HG02852 (cell line): ENCODE data around the gene SERPINB4.
"Not testable (repeated sequence)": the region's sequence is repeated elsewhere in the genome, so short reads cannot be mapped to it uniquely, and the experiment has no call there.

Experiments
- ATAC-seq: cut with Tn5 transposase; IDR thresholded peaks from one replicate; pipeline ENCODE4 v1.9.1; 2021; ENCODE audit warnings: mild to moderate bottlenecking, moderate library complexity; ENCODE audit not compliant: unreplicated experiment

Gene SERPINB4

GRCh38 chr18:63644142-63644541 lies at the start of gene SERPINB4:
Gene SERPINB4 (minus strand): TSS chr18:63644256. CDS start chr18:63643577, 679 bp downstream.
- ATAC-seq, result not testable (repeated sequence)

GRCh38 chr18:63689064-63689463 lies 45.0 kb upstream of the SERPINB4 start:
- ATAC-seq, result no peak

- ATAC-seq, result no peak
These were observed 42.8 kb upstream of the SERPINB4 start for GRCh38 chr18:63686871-63687270.

GRCh38 chr18:63684718-63685117 lies 40.7 kb upstream of the SERPINB4 start:
- no peak for ATAC-seq

- ATAC-seq, result no peak
These were observed 39.8 kb upstream of the SERPINB4 start for GRCh38 chr18:63683890-63684289.

- no peak for ATAC-seq
These were observed 39.1 kb upstream of the SERPINB4 start for GRCh38 chr18:63683152-63683551.

GRCh38 chr18:63681449-63682340 lies 37.6 kb upstream of the SERPINB4 start:
- ATAC-seq, result no peak

- ATAC-seq, result no peak
These were observed 36.0 kb upstream of the SERPINB4 start for GRCh38 chr18:63679820-63680606.

- no peak for ATAC-seq
These were observed 33.6 kb upstream of the SERPINB4 start for GRCh38 chr18:63677500-63678225.

GRCh38 chr18:63676526-63677323 lies 32.7 kb upstream of the SERPINB4 start:
- ATAC-seq, result peak; percentile 77

GRCh38 chr18:63664571-63664970 lies 20.5 kb upstream of the SERPINB4 start:
- ATAC-seq, result no peak

GRCh38 chr18:63661750-63662149 lies 17.7 kb upstream of the SERPINB4 start, which contains the start of gene SERPINB3:
Gene SERPINB3 (minus strand): TSS chr18:63661893. CDS start chr18:63661216, 677 bp downstream.
- not testable (repeated sequence) for ATAC-seq

- not testable (repeated sequence) for ATAC-seq
These were observed 14.9 kb upstream of the SERPINB4 start for GRCh38 chr18:63658920-63659319.

GRCh38 chr18:63650271-63650670 lies 6.2 kb upstream of the SERPINB4 start:
- not testable (repeated sequence) for ATAC-seq

GRCh38 chr18:63648241-63648640 lies 4.2 kb upstream of the SERPINB4 start:
- no peak for ATAC-seq

- ATAC-seq, result no peak
These were observed 2.9 kb upstream of the SERPINB4 start for GRCh38 chr18:63646936-63647335.

GRCh38 chr18:63644694-63645093 lies 638 bp upstream of the SERPINB4 start:
- not testable (repeated sequence) for ATAC-seq

- ATAC-seq, result not testable (repeated sequence)
These were observed 1.2 kb downstream of the SERPINB4 start for GRCh38 chr18:63642668-63643356.

- not testable (repeated sequence) for ATAC-seq
These were observed 2.8 kb downstream of the SERPINB4 start for GRCh38 chr18:63641157-63641680.
